Adrenal gland (tissue), 12 donors: ENCODE measurements around the gene GGT7. TPM values are rescaled to one million over a fixed set of nuclear protein-coding genes. Genes with fewer than 3 reads are reported as not detected.

ENCODE experiments used
- DNase-seq, 7 donors: peaks; one replicate each; pipeline ENCODE4 v3.0.0-alpha.2; 2019 to 2020
- H3K27ac ChIP-seq, 5 donors: fragments of 200-600 bp; sonication (generic) in 4 of 5; 1 replicate in 3 of 5; 2 replicates in 2 of 5; pipeline versions ENCODE4 v1.5.1 to v1.8.0; 2016 to 2020; ENCODE audit warnings: mild to moderate bottlenecking in 1 of 5
- H3K27me3 ChIP-seq: fragments of 200-600 bp; 2 replicates; pipeline ENCODE4 v1.8.0; 2021
- H3K36me3 ChIP-seq, 2 donors: fragments of 200-600 bp; replicated peaks in 1 of 2; 1 replicate in 1 of 2; 2 replicates in 1 of 2; pipeline versions ENCODE4 v1.5.1 to v1.8.0; 2018 to 2022
- H3K4me1 ChIP-seq, 2 donors: fragments of 200-600 bp; replicated peaks in 1 of 2; 1 replicate in 1 of 2; 2 replicates in 1 of 2; pipeline versions ENCODE4 v1.5.1 to v1.8.0; 2018 to 2021
- H3K4me3 ChIP-seq, 4 donors: fragments of 200-600 bp; sonication (generic) in 3 of 4; one replicate each; pipeline ENCODE4 v1.5.1; 2016 to 2018
- H3K9me3 ChIP-seq, 3 donors: fragments of 200-600 bp; sonication (generic) in 1 of 3; replicated peaks in 1 of 3; 1 replicate in 2 of 3; 2 replicates in 1 of 3; pipeline versions ENCODE4 v1.5.1 to v1.8.0; 2016 to 2021
- POLR2A ChIP-seq, 2 donors: fragments of 450-650 bp; IDR thresholded peaks; one replicate each; pipeline ENCODE4 v1.6.1; 2017; ENCODE audit warnings: antibody characterized with exemption in 2 of 2, mild to moderate bottlenecking in 2 of 2, moderate library complexity in 1 of 2
- WGBS, 4 donors: extraction: QIAGEN DNeasy Blood & Tissue Kit in 2 of 4; methylation state at CpG; one replicate each; pipeline versions ENCODE4 v1.1.5 to v1.1.7; 2013 to 2017; 5-methylcytosine and 5-hydroxymethylcytosine counted together
- intact Hi-C, 2 donors: fragments of 100-400 bp; cut with DNase I; formaldehyde crosslinking; loops; one replicate each; pipeline versions ENCODE4 v1.14.1 to v1.15.0; 2022 to 2023
- polyA plus RNA-seq, 3 donors: library from polyadenylated mRNA; stranded (reverse); fragments of 200-250 nt in 2 of 3; fragments of 350-450 nt in 1 of 3; fragmentation: Illumina TruSeq in 1 of 3; extraction: RNeasy Lipid Tissue Mini Kit (QIAGEN cat#74804) in 1 of 3; gene quantifications; one replicate each; pipeline ENCODE4 v1.2.3, GENCODE V29; 2013 to 2014
- total RNA-seq, 9 donors: library from RNA; depleted of rRNA in 4 of 9; stranded (reverse); fragments of >200 nt in 4 of 9; fragments of 120-200 nt in 1 of 9; fragmentation: NEBNext Ultra II Directional in 1 of 9; extraction: Animal tissue kit (Norgen Biotek cat#: 25700) in 1 of 9; gene quantifications; one replicate each; pipeline versions ENCODE4 v1.1.0 to v1.2.4, GENCODE V29; 2013 to 2023
- TF ChIP-seq, protein P1 (sequence below), 6 experiments: fragments of 450-650 bp in 4 of 6; fragments of 200-600 bp in 2 of 6; sonication (generic) in 1 of 6; IDR thresholded peaks; 1 replicate in 5 of 6; 2 replicates in 1 of 6; pipeline versions ENCODE4 v1.5.1 to v1.8.0; 2016 to 2021; ENCODE audit warnings: antibody characterized with exemption in 6 of 6, mild to moderate bottlenecking in 2 of 6, moderate library complexity in 1 of 6
- donor health status: healthy with polysubstance abuse.
- donor health status: Bipolar disorder and iron deficiency.
- donor health status: DM: yes; HTN: yes; CAD: no.
- donor health status: DM: no; HTN: no; CAD: no.
- donor health status: DM: no; HTN: no; CAD: no.
- donor health status: DM: yes; HTN: yes; CAD: no.

Gene GGT7
- total and polyA plus RNA-seq, 12 donors = 5.3 to 27.8 (median 14.2) TPM

DNA sequence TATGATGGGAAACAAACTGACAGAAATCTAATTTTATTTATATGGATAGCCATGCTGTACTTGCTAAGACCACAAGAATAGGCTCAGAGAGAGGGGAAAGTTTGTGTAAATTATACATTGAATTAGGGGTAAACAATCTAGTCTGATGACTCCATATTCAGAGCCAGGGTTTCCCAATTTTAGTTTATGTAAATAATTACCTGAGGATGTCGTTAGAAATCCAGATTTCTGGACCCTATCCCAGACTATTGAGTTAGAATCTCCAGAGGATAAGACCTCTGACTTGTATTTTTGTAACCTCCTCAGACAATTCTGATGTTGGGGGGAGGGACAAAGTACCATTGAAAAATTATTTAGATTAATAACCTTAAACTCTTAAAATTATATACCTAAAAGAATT lies 22.1 kb upstream of the GGT7 start:
- no peaks in the 10 kb centered on the region for H3K36me3 ChIP-seq
- intact Hi-C loops = no loop called here
- no peaks in the 10 kb centered on the region for H3K9me3 ChIP-seq
- no peaks in the 10 kb centered on the region for H3K27me3 ChIP-seq
- TF ChIP-seq, protein P1, sequence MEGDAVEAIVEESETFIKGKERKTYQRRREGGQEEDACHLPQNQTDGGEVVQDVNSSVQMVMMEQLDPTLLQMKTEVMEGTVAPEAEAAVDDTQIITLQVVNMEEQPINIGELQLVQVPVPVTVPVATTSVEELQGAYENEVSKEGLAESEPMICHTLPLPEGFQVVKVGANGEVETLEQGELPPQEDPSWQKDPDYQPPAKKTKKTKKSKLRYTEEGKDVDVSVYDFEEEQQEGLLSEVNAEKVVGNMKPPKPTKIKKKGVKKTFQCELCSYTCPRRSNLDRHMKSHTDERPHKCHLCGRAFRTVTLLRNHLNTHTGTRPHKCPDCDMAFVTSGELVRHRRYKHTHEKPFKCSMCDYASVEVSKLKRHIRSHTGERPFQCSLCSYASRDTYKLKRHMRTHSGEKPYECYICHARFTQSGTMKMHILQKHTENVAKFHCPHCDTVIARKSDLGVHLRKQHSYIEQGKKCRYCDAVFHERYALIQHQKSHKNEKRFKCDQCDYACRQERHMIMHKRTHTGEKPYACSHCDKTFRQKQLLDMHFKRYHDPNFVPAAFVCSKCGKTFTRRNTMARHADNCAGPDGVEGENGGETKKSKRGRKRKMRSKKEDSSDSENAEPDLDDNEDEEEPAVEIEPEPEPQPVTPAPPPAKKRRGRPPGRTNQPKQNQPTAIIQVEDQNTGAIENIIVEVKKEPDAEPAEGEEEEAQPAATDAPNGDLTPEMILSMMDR (IDR thresholded peaks at IDR 0.05) = no peak
- TF ChIP-seq POLR2A (IDR thresholded peaks at IDR 0.05) = no peak
- no peak overlapping the region for H3K4me3 ChIP-seq
- peaks cover 7 to 26% of the 10 kb centered on the region in 2 donors for H3K4me1 ChIP-seq
- 41 to 53% (median 50%) methylated on average over 1 of the region's 1 CpG for WGBS, 4 donors
- H3K27ac ChIP-seq = no peak overlapping the region
- no peak for DNase-seq

DNA sequence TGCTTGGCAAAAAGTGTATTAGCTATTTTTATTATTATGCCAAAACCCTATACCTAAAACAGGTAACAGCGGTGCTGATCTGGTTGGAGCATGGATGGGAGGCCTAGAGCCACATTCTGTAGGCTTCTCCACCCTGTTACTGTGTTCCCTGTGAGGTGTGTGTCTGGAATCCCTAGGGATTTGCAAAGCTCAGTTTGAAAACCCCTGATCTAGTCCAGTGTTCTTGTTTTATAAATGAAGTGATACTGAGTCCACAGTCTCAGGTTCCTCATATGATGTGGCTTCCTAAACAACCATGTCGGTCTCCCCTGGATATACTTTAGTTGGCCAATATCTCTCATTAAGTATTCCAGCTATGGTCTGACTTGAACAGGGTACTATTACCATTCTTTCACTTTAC lies 20.0 kb upstream of the GGT7 start:
- Histone ChIP-seq H3K4me3 (no peak overlapping the region), H3K36me3 (no peaks in the 10 kb centered on the region), H3K27ac (no peak overlapping the region), H3K4me1 (peaks cover 7 to 30% of the 10 kb centered on the region in 2 donors), H3K9me3 (no peaks in the 10 kb centered on the region), H3K27me3 (no peaks in the 10 kb centered on the region)
- intact Hi-C loops = no loop called here
- 81 to 100% (median 94%) methylated on average over 2 of the region's 2 CpGs for WGBS, 4 donors
- DNase-seq = peak in 1 of 7 donors; percentile 0
- no peak for TF ChIP-seq POLR2A (IDR thresholded peaks at IDR 0.05)
- TF ChIP-seq, protein P1 (IDR thresholded peaks at IDR 0.05) = no peak

DNA sequence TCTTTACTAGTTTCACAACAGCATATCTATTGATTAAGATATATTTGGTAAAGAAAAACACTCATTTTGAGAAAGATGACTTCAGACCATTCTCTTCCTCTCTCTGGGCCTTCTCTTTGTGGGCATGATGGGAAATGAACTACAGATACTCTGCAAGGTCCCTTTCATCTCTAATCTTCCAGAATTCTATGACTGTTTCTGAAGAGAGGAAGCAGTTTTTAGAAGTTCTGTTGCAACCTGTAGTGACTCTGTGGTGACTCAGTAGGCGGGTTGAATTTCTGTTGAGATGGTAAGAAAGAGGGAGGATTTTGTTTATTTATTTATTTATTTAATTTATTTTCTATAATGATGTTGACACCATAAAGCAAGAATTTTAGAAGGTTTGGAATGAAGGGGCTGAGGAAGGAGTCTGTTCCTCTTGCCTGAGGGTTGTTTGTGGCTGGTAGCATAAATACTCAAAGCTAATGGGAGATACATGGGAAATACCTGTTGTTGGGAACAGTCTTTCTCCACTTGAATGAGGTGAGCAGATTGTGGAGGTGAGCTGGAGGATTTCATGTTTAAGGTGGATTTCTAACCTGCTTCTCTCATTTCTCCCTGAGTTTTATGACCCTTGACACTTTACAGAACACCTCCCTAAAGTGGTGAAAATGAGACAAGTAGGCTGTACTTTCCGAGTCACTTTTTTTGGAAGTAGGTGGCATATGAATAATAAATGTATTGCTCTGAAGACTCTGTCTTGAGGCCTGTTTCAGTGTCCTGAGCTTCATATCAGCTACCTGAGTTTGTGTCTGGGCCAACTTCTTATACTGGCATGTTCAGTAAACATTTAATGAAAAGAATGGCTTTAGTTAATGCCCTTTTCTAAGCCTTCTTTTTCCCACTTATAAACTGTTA lies 18.8 kb upstream of the GGT7 start:
- H3K27ac ChIP-seq = peak overlapping the region in 2 of 5 donors; percentile 47 to 58
- H3K4me3 ChIP-seq = no peak overlapping the region
- TF ChIP-seq POLR2A (IDR thresholded peaks at IDR 0.05) = peak in 1 of 2 donors; percentile 10
- TF ChIP-seq, protein P1 (IDR thresholded peaks at IDR 0.05) = no peak
- H3K36me3 ChIP-seq = no peaks in the 10 kb centered on the region
- DNase-seq = peak in 5 of 7 donors; percentile 48 to 65 (median 58)
- no peaks in the 10 kb centered on the region for H3K27me3 ChIP-seq
- 57 to 79% (median 68%) methylated on average over 2 of the region's 2 CpGs for WGBS, 4 donors
- intact Hi-C loops = no loop called here
- H3K4me1 ChIP-seq = peaks cover 7 to 31% of the 10 kb centered on the region in 2 donors
- H3K9me3 ChIP-seq = no peaks in the 10 kb centered on the region

DNA sequence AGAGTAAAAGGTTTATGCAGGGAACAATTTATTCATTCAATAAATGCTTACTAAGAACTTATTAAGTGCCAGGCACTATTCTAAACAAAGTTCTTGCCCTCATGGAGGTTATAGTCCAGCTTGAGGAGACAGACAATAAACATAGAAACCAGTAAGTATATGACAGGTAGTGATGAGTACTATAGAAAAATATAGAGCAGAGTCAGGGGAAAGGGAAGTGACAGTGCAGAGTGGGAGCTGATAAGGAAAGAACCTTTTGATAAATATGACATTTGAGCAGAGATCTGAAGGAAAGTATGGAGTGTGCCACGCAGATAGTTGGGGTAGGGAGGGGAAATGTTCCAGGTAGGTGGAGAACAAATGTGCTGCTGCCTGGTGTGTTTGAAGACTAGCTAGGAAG lies 15.8 kb upstream of the GGT7 start:
- H3K9me3 ChIP-seq = no peaks in the 10 kb centered on the region
- no peak overlapping the region for H3K27ac ChIP-seq
- no peak for DNase-seq
- H3K36me3 ChIP-seq = peaks cover 0 to 20% of the 10 kb centered on the region in 2 donors
- intact Hi-C loops = no loop called here
- no peak for TF ChIP-seq POLR2A (IDR thresholded peaks at IDR 0.05)
- TF ChIP-seq, protein P1 (IDR thresholded peaks at IDR 0.05) = no peak
- no peak overlapping the region for H3K4me3 ChIP-seq
- H3K4me1 ChIP-seq = peaks cover 0 to 21% of the 10 kb centered on the region in 2 donors
- WGBS, 4 donors = 57 to 82% (median 64%) methylated on average over 1 of the region's 1 CpG
- H3K27me3 ChIP-seq = no peaks in the 10 kb centered on the region
